ENCODE data around the gene CDK14. TPM values are rescaled to one million over a fixed set of nuclear protein-coding genes. Genes with fewer than 3 reads are reported as not detected.

CDK14 gene
- total RNA-seq, 2 donors from 2014 or later: 10.8 to 14.6 TPM

DNA sequence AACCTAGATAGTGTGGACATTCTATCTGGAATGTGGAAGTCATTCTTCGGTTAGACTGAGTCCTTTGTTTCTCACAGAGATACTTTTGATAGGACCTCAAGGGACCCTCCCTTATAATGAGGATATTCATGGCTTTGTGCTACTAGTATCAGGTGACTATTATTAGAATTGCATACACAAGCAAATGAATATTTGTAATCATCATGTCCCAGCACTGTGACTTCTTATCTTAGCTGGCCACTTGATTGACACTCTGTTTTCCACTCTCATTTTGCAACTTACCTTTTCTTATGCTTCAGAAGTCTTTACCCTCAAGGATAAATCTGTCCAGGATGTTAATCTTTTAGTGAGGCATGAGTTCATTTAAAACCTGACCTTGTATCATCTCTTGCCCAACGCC, 399.9 kb downstream of the CDK14 start:
- ATAC-seq (ENCODE audit: insufficient number of reproducible peaks, low FRiP score, low read depth) (no peak), DNase-seq (ENCODE audit: low spot score) (no peak)
- no peak for TF ChIP-seq CTCF (IDR thresholded peaks at IDR 0.05)
- no peaks in the 10 kb centered on the region for H3K27me3 ChIP-seq (replicated peaks; ENCODE audit: insufficient read depth)
- no peaks in the 10 kb centered on the region for H3K36me3 ChIP-seq
- no peaks in the 10 kb centered on the region for H3K9me3 ChIP-seq
- H3K27ac ChIP-seq: no peak overlapping the region
- H3K4me1 ChIP-seq (ENCODE audit: control insufficient read depth in 1 of 2, low read depth in 2 of 2): no peaks in the 10 kb centered on the region
- no peak overlapping the region for H3K4me3 ChIP-seq

- Histone ChIP-seq H3K36me3 (no peaks in the 10 kb centered on the region), H3K4me3 (no peak overlapping the region), H3K27me3 (replicated peaks; ENCODE audit: insufficient read depth) (no peaks in the 10 kb centered on the region), H3K4me1 (ENCODE audit: control insufficient read depth in 1 of 2, low read depth in 2 of 2) (no peaks in the 10 kb centered on the region), H3K9me3 (no peaks in the 10 kb centered on the region), H3K27ac (no peak overlapping the region)
- TF ChIP-seq CTCF (IDR thresholded peaks at IDR 0.05): no peak
- DNase-seq (ENCODE audit: low spot score): no peak
- no peak for ATAC-seq (ENCODE audit: insufficient number of reproducible peaks, low FRiP score, low read depth)
Observed at GRCh38 chr7:90999989-91000979, 404.2 kb downstream of the CDK14 start.

GRCh38 chr7:91005024-91005423, 408.9 kb downstream of the CDK14 start:
- Histone ChIP-seq H3K27me3 (replicated peaks; ENCODE audit: insufficient read depth) (no peaks in the 10 kb centered on the region), H3K27ac (no peak overlapping the region), H3K4me1 (ENCODE audit: control insufficient read depth in 1 of 2, low read depth in 2 of 2) (no peaks in the 10 kb centered on the region), H3K4me3 (no peak overlapping the region), H3K9me3 (no peaks in the 10 kb centered on the region), H3K36me3 (no peaks in the 10 kb centered on the region)
- DNase-seq (ENCODE audit: low spot score) (no peak), ATAC-seq (ENCODE audit: insufficient number of reproducible peaks, low FRiP score, low read depth) (no peak)
- TF ChIP-seq CTCF (IDR thresholded peaks at IDR 0.05): no peak

DNA sequence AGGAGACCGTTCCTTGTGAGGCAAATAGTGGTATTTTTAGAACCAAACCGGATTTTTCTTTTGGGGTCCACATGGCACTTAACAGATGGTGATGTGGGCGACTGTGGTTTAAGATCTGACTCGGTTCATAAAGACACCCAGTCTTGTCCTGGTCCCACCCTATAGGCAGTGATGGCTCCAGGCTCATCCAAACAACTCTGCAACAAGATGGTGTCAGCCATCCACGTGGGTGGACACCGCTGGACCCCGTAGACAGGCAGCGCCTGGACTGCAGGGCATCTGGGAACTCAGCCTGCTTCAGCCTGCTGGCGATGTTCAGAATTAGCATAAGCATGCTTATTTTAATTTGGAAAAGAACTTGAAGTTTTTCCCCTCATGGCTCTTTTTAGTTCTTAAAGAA, 409.7 kb downstream of the CDK14 start:
- Histone ChIP-seq H3K9me3 (no peaks in the 10 kb centered on the region), H3K36me3 (no peaks in the 10 kb centered on the region), H3K4me1 (ENCODE audit: control insufficient read depth in 1 of 2, low read depth in 2 of 2) (no peaks in the 10 kb centered on the region), H3K27me3 (replicated peaks; ENCODE audit: insufficient read depth) (no peaks in the 10 kb centered on the region), H3K27ac (no peak overlapping the region), H3K4me3 (no peak overlapping the region)
- TF ChIP-seq CTCF (IDR thresholded peaks at IDR 0.05): no peak
- no peak for ATAC-seq (ENCODE audit: insufficient number of reproducible peaks, low FRiP score, low read depth)
- no peak for DNase-seq (ENCODE audit: low spot score)

- H3K27ac ChIP-seq: no peak overlapping the region
- H3K4me1 ChIP-seq (ENCODE audit: control insufficient read depth in 1 of 2, low read depth in 2 of 2): no peaks in the 10 kb centered on the region
- H3K27me3 ChIP-seq (replicated peaks; ENCODE audit: insufficient read depth): no peaks in the 10 kb centered on the region
- ATAC-seq (ENCODE audit: insufficient number of reproducible peaks, low FRiP score, low read depth) (no peak), DNase-seq (ENCODE audit: low spot score) (no peak)
- H3K9me3 ChIP-seq: no peaks in the 10 kb centered on the region
- H3K36me3 ChIP-seq: no peaks in the 10 kb centered on the region
- TF ChIP-seq CTCF (IDR thresholded peaks at IDR 0.05): no peak
- H3K4me3 ChIP-seq: no peak overlapping the region
Observed at GRCh38 chr7:91007371-91007770, 411.2 kb downstream of the CDK14 start.

All from thoracic aorta (tissue), 2 donors.